Esophagus squamous epithelium (tissue), 5 donors: ENCODE measurements around the gene DYRK1B. TPM values are rescaled to one million over a fixed set of nuclear protein-coding genes. Genes with fewer than 3 reads are reported as not detected.

Experiments
- DNase-seq: peaks from one replicate; lab custom pipeline; 2025; lab: John Stamatoyannopoulos, UW
- H3K27ac ChIP-seq, 4 donors: fragments of 200-600 bp; sonication (generic); one replicate each; pipeline ENCODE4 v1.5.1; 2016 to 2019; ENCODE audit warnings: mild to moderate bottlenecking in 1 of 4
- H3K27me3 ChIP-seq, 4 donors: fragments of 200-600 bp; sonication (generic); 1 replicate in 3 of 4; 2 replicates in 1 of 4; pipeline versions ENCODE4 v1.5.1 to v1.6.0; 2017 to 2021; ENCODE audit warnings: antibody characterized with exemption in 1 of 4
- H3K36me3 ChIP-seq, 3 donors: fragments of 200-600 bp; sonication (generic); one replicate each; pipeline ENCODE4 v1.5.1; 2016 to 2019
- H3K4me1 ChIP-seq, 3 donors: fragments of 200-600 bp; sonication (generic); one replicate each; pipeline ENCODE4 v1.5.1; 2017 to 2019
- H3K4me3 ChIP-seq, 4 donors: fragments of 200-600 bp; sonication (generic); 1 replicate in 3 of 4; 2 replicates in 1 of 4; pipeline ENCODE4 v1.5.1; 2016 to 2019; ENCODE audit warnings: mild to moderate bottlenecking in 2 of 4, moderate library complexity in 1 of 4
- H3K9me3 ChIP-seq, 3 donors: fragments of 200-600 bp; sonication (generic); one replicate each; pipeline ENCODE4 v1.5.1; 2016 to 2019
- CTCF ChIP-seq, 6 experiments: fragments of 450-650 bp in 4 of 6; fragments of 200-600 bp in 2 of 6; sonication (generic) in 2 of 6; IDR thresholded peaks; one replicate each; pipeline ENCODE4 v1.5.1; 2016 to 2019; ENCODE audit warnings: antibody characterized with exemption in 6 of 6, mild to moderate bottlenecking in 4 of 6, moderate library complexity in 4 of 6
- POLR2A ChIP-seq, 4 donors: fragments of 450-650 bp; IDR thresholded peaks; one replicate each; pipeline ENCODE4 v1.6.1; 2017; ENCODE audit warnings: antibody characterized with exemption in 4 of 4, mild to moderate bottlenecking in 4 of 4, moderate library complexity in 3 of 4
- WGBS, 2 donors: methylation state at CpG; one replicate each; pipeline ENCODE4 v1.1.5; 2018; 5-methylcytosine and 5-hydroxymethylcytosine counted together
- intact Hi-C: fragments of 100-400 bp; cut with DNase I; formaldehyde crosslinking; loops from one replicate; pipeline ENCODE4 v1.15.0; 2022
- total RNA-seq, 4 donors: library from RNA; depleted of rRNA; stranded (reverse); fragments of >200 nt; gene quantifications; one replicate each; pipeline ENCODE4 v1.1.0, GENCODE V29; 2016
- donor health status: DM: yes; HTN: yes; CAD: no.

DYRK1B gene
- total RNA-seq, 4 donors from 2014 or later = 3.9 to 12.6 (median 6.3) TPM

- no peaks in the 10 kb centered on the region for H3K27me3 ChIP-seq
- H3K4me1 ChIP-seq = no peaks in the 10 kb centered on the region
- H3K9me3 ChIP-seq = no peaks in the 10 kb centered on the region
- intact Hi-C loops = no loop called here
- H3K4me3 ChIP-seq = no peak overlapping the region
- WGBS, 2 donors = 88 to 89% methylated on average over 2 of the region's 2 CpGs
- H3K27ac ChIP-seq = no peak overlapping the region
- TF ChIP-seq CTCF (IDR thresholded peaks at IDR 0.05) = no peak
- no peak for TF ChIP-seq POLR2A (IDR thresholded peaks at IDR 0.05)
- DNase-seq = no peak
- no peaks in the 10 kb centered on the region for H3K36me3 ChIP-seq
Measured at GRCh38 chr19:39865186-39865585, 31.2 kb upstream of the DYRK1B start.

- 78 to 81% methylated on average over 2 of the region's 2 CpGs for WGBS, 2 donors
- DNase-seq = no peak
- Histone ChIP-seq H3K4me1 (no peaks in the 10 kb centered on the region), H3K36me3 (no peaks in the 10 kb centered on the region), H3K27ac (no peak overlapping the region), H3K27me3 (no peaks in the 10 kb centered on the region), H3K9me3 (no peaks in the 10 kb centered on the region), H3K4me3 (no peak overlapping the region)
- TF ChIP-seq POLR2A (IDR thresholded peaks at IDR 0.05) = no peak
- no peak for TF ChIP-seq CTCF (IDR thresholded peaks at IDR 0.05)
- intact Hi-C loops = no loop called here
Measured at GRCh38 chr19:39864118-39864517, 30.2 kb upstream of the DYRK1B start.

GRCh38 chr19:39858541-39858940 lies 24.6 kb upstream of the DYRK1B start:
- Histone ChIP-seq H3K9me3 (no peaks in the 10 kb centered on the region), H3K4me3 (peak overlapping the region in 1 of 4 donors; percentile 39), H3K36me3 (no peaks in the 10 kb centered on the region), H3K27ac (peak overlapping the region in 1 of 4 donors; percentile 5), H3K4me1 (no peaks in the 10 kb centered on the region), H3K27me3 (no peaks in the 10 kb centered on the region)
- intact Hi-C loops = no loop called here
- TF ChIP-seq POLR2A (IDR thresholded peaks at IDR 0.05) (no peak), CTCF (IDR thresholded peaks at IDR 0.05) (no peak)
- no peak for DNase-seq
- 33 to 65% methylated on average over 5 to 6 of the region's 11 CpGs for WGBS, 2 donors

- no peaks in the 10 kb centered on the region for H3K9me3 ChIP-seq
- TF ChIP-seq CTCF (IDR thresholded peaks at IDR 0.05) (no peak), POLR2A (IDR thresholded peaks at IDR 0.05) (no peak)
- intact Hi-C loops = no loop called here
- H3K27me3 ChIP-seq = no peaks in the 10 kb centered on the region
- H3K4me1 ChIP-seq = no peaks in the 10 kb centered on the region
- H3K27ac ChIP-seq = no peak overlapping the region
- no peak for DNase-seq
- H3K4me3 ChIP-seq = no peak overlapping the region
- 82 to 92% methylated on average over 7 of the region's 7 CpGs for WGBS, 2 donors
- H3K36me3 ChIP-seq = no peaks in the 10 kb centered on the region
Measured at GRCh38 chr19:39852882-39853281, 18.9 kb upstream of the DYRK1B start.

- H3K36me3 ChIP-seq = no peaks in the 10 kb centered on the region
- peaks cover 0 to 10% (median 5%) of the 10 kb centered on the region in 3 donors for H3K4me1 ChIP-seq
- H3K4me3 ChIP-seq = no peak overlapping the region
- H3K27ac ChIP-seq = no peak overlapping the region
- H3K9me3 ChIP-seq = no peaks in the 10 kb centered on the region
- no peak for TF ChIP-seq CTCF (IDR thresholded peaks at IDR 0.05)
- TF ChIP-seq POLR2A (IDR thresholded peaks at IDR 0.05) = no peak
- no peaks in the 10 kb centered on the region for H3K27me3 ChIP-seq
- no peak for DNase-seq
- intact Hi-C loops = no loop called here
- 53 to 56% methylated on average over 2 of the region's 2 CpGs for WGBS, 2 donors
Measured at GRCh38 chr19:39850892-39851291, 16.9 kb upstream of the DYRK1B start.
